Epidermal melanocyte (primary cell): ENCODE results near the gene IFT172.
A peak's percentile ranks its signal among the peaks of the same experiment; 100 is the strongest.

Experiments
- DNase-seq: peaks from one replicate; pipeline ENCODE4 v3.0.0; 2011; ENCODE audit warnings: low spot score; ENCODE audit not compliant: insufficient read length

IFT172 gene

GRCh38 chr2:27494944-27495554, 5.5 kb upstream of the IFT172 start, which contains the start of gene FNDC4:
FNDC4 (minus strand) TSS chr2:27495200; CDS start chr2:27494679, 521 bp downstream.
- no peak for DNase-seq

GRCh38 chr2:27494284-27494943, 4.9 kb upstream of the IFT172 start:
- no peak for DNase-seq

GRCh38 chr2:27493948-27494283, 4.4 kb upstream of the IFT172 start:
- no peak for DNase-seq

GRCh38 chr2:27492557-27492956, 3.0 kb upstream of the IFT172 start:
- no peak for DNase-seq

- DNase-seq = no peak
These were observed 435 bp downstream of the IFT172 start for GRCh38 chr2:27489118-27489497.

GRCh38 chr2:27485496-27485895, 4.0 kb downstream of the IFT172 start:
- DNase-seq = no peak

- no peak for DNase-seq
These were observed 17.6 kb downstream of the IFT172 start for GRCh38 chr2:27471961-27472360.

- DNase-seq = no peak
These were observed 25.1 kb downstream of the IFT172 start for GRCh38 chr2:27464443-27464842.

GRCh38 chr2:27461118-27461517, 28.4 kb downstream of the IFT172 start:
- DNase-seq = no peak

GRCh38 chr2:27453968-27454367, 35.6 kb downstream of the IFT172 start:
- no peak for DNase-seq

GRCh38 chr2:27451095-27451494, 38.4 kb downstream of the IFT172 start:
- DNase-seq = no peak

- no peak for DNase-seq
These were observed 41.2 kb downstream of the IFT172 start for GRCh38 chr2:27448381-27448780.

- DNase-seq = no peak
These were observed 43.5 kb downstream of the IFT172 start for GRCh38 chr2:27446057-27446456.

- DNase-seq = no peak
These were observed 43.9 kb downstream of the IFT172 start for GRCh38 chr2:27445615-27446014.

- DNase-seq = no peak
These were observed 44.4 kb downstream of the IFT172 start for GRCh38 chr2:27445155-27445554.

- no peak for DNase-seq
These were observed 46.6 kb downstream of the IFT172 start for GRCh38 chr2:27442920-27443282.

- DNase-seq = no peak
These were observed 47.3 kb downstream of the IFT172 start, which contains the start of gene KRTCAP3 for GRCh38 chr2:27441958-27442919. KRTCAP3 (plus strand) TSS chr2:27442381; CDS start chr2:27442413, 32 bp downstream.

GRCh38 chr2:27441226-27441926, 48.2 kb downstream of the IFT172 start:
- no peak for DNase-seq

- DNase-seq = no peak
These were observed 53.9 kb downstream of the IFT172 start for GRCh38 chr2:27435628-27436027.

GRCh38 chr2:27431395-27431794, 58.1 kb downstream of the IFT172 start:
- DNase-seq = no peak

GRCh38 chr2:27428978-27429541, 60.5 kb downstream of the IFT172 start:
- peak; percentile 66 for DNase-seq
